Measurements from ENCODE around the gene ERMP1.

The ERMP1 gene

GRCh38 chr9:5825223-5825622, 7.7 kb downstream of the ERMP1 start:
- Histone ChIP-seq H3K36me3 (replicated peaks; ENCODE audit: insufficient read depth, low read length) (peaks cover 4% of the 10 kb centered on the region; the same call in 1 of the 2 replicates), H3K9ac (ENCODE audit: low read length) (no peak overlapping the region), H2AFZ (ENCODE audit: low read length) (no peak overlapping the region), H3K9me2 (replicated peaks; ENCODE audit: insufficient read depth, low read length) (no peaks in the 10 kb centered on the region), H3K27me3 (replicated peaks; ENCODE audit: insufficient read depth, low read length) (no peaks in the 10 kb centered on the region), H3K4me2 (ENCODE audit: low read depth, low read length) (no peak overlapping the region), H3F3A (ENCODE audit: insufficient read depth, low read length) (no peaks in the 10 kb centered on the region), H3K79me2 (ENCODE audit: low read length) (peaks cover 28% of the 10 kb centered on the region), H3K9me3 (replicated peaks; ENCODE audit: insufficient read depth, low read length) (no peaks in the 10 kb centered on the region), H3K27ac (ENCODE audit: low read length) (no peak overlapping the region), H4K20me1 (ENCODE audit: insufficient read depth, low read length) (no peaks in the 10 kb centered on the region), H3K4me3 (ENCODE audit: low read length) (no peak overlapping the region), H3K4me1 (ENCODE audit: low read length) (no peaks in the 10 kb centered on the region)
- no peak for DNase-seq
- no peak for TF ChIP-seq EZH2phosphoT487 (IDR thresholded peaks at IDR 0.05; ENCODE audit: low read length)
- no peak for TF ChIP-seq EZH2 (optimal IDR thresholded peaks at IDR 0.05; ENCODE audit: low read depth, low read length)
- no peak for TF ChIP-seq CTCF (IDR thresholded peaks at IDR 0.05; ENCODE audit: low read length)

GRCh38 chr9:5820425-5820824, 12.5 kb downstream of the ERMP1 start:
- Histone ChIP-seq H3K27ac (ENCODE audit: low read length) (no peak overlapping the region), H4K20me1 (ENCODE audit: insufficient read depth, low read length) (no peaks in the 10 kb centered on the region), H3K4me1 (ENCODE audit: low read length) (no peaks in the 10 kb centered on the region), H3K4me2 (ENCODE audit: low read depth, low read length) (no peak overlapping the region), H2AFZ (ENCODE audit: low read length) (no peak overlapping the region), H3K9ac (ENCODE audit: low read length) (no peak overlapping the region), H3K9me3 (replicated peaks; ENCODE audit: insufficient read depth, low read length) (no peaks in the 10 kb centered on the region), H3K9me2 (replicated peaks; ENCODE audit: insufficient read depth, low read length) (no peaks in the 10 kb centered on the region), H3F3A (ENCODE audit: insufficient read depth, low read length) (no peaks in the 10 kb centered on the region), H3K27me3 (replicated peaks; ENCODE audit: insufficient read depth, low read length) (no peaks in the 10 kb centered on the region), H3K79me2 (ENCODE audit: low read length) (peaks cover 14% of the 10 kb centered on the region), H3K4me3 (ENCODE audit: low read length) (no peak overlapping the region), H3K36me3 (replicated peaks; ENCODE audit: insufficient read depth, low read length) (peaks cover 4% of the 10 kb centered on the region; the same call in 1 of the 2 replicates)
- no peak for DNase-seq
- TF ChIP-seq EZH2 (optimal IDR thresholded peaks at IDR 0.05; ENCODE audit: low read depth, low read length) (no peak), EZH2phosphoT487 (IDR thresholded peaks at IDR 0.05; ENCODE audit: low read length) (no peak), CTCF (IDR thresholded peaks at IDR 0.05; ENCODE audit: low read length) (no peak)

GRCh38 chr9:5819174-5819573, 13.7 kb downstream of the ERMP1 start:
- no peaks in the 10 kb centered on the region for H3K27me3 ChIP-seq (replicated peaks; ENCODE audit: insufficient read depth, low read length)
- H3K79me2 ChIP-seq (ENCODE audit: low read length), result peaks cover 8% of the 10 kb centered on the region; the same call in 1 of the 2 replicates
- no peak for DNase-seq
- no peak overlapping the region for H3K9ac ChIP-seq (ENCODE audit: low read length)
- no peak overlapping the region for H3K27ac ChIP-seq (ENCODE audit: low read length)
- no peaks in the 10 kb centered on the region for H3K9me2 ChIP-seq (replicated peaks; ENCODE audit: insufficient read depth, low read length)
- no peaks in the 10 kb centered on the region for H3F3A ChIP-seq (ENCODE audit: insufficient read depth, low read length)
- H3K4me3 ChIP-seq (ENCODE audit: low read length), result no peak overlapping the region
- H3K36me3 ChIP-seq (replicated peaks; ENCODE audit: insufficient read depth, low read length), result peaks cover 4% of the 10 kb centered on the region; the same call in 1 of the 2 replicates
- H2AFZ ChIP-seq (ENCODE audit: low read length), result no peak overlapping the region
- no peaks in the 10 kb centered on the region for H3K9me3 ChIP-seq (replicated peaks; ENCODE audit: insufficient read depth, low read length)
- no peak overlapping the region for H3K4me2 ChIP-seq (ENCODE audit: low read depth, low read length)
- no peaks in the 10 kb centered on the region; the same call in 1 of the 2 replicates for H4K20me1 ChIP-seq (ENCODE audit: insufficient read depth, low read length)
- no peaks in the 10 kb centered on the region for H3K4me1 ChIP-seq (ENCODE audit: low read length)
- TF ChIP-seq EZH2 (optimal IDR thresholded peaks at IDR 0.05; ENCODE audit: low read depth, low read length), result no peak
- no peak for TF ChIP-seq EZH2phosphoT487 (IDR thresholded peaks at IDR 0.05; ENCODE audit: low read length)
- no peak for TF ChIP-seq CTCF (IDR thresholded peaks at IDR 0.05; ENCODE audit: low read length)
